WTC11 (cell line): ENCODE results near the gene RGS17. TPM values are rescaled to one million over a fixed set of nuclear protein-coding genes. Genes with fewer than 3 reads are reported as not detected.
A peak's percentile ranks its signal among the peaks of the same experiment; 100 is the strongest.

ENCODE experiments used
- ATAC-seq: fragments of 200-7000 bp; cut with Tn5 transposase; 2 replicates; pipeline ENCODE4 v1.10.0; 2021; ENCODE audit warnings: mild to moderate bottlenecking, moderate library complexity
- CTCF ChIA-PET: fragments of 300-600 bp; sonication (Branson Sonifier 250); formaldehyde crosslinking; loops from one replicate; lab custom pipeline; 2021; ENCODE audit warnings: antibody characterized with exemption; lab: Charles Lee
- POLR2A ChIA-PET: fragments of 350-600 bp; sonication (Branson Sonifier 250); formaldehyde crosslinking; loops from one replicate; lab custom pipeline; 2021; ENCODE audit warnings: antibody characterized with exemption; lab: Charles Lee
- DNase-seq: peaks from one replicate; pipeline ENCODE4 v3.0.0; 2021; ENCODE audit warnings: low spot score
- H3K27ac Mint-ChIP-seq: 2 replicates; pipeline ENCODE4 v1.8.0; 2021; ENCODE audit warnings: mixed read lengths
- H3K27me3 Mint-ChIP-seq: 2 replicates; pipeline ENCODE4 v1.8.0; 2021; ENCODE audit warnings: low read depth, mild to moderate bottlenecking, moderate library complexity, mixed read lengths
- H3K36me3 Mint-ChIP-seq: 2 replicates; pipeline ENCODE4 v1.8.0; 2021; ENCODE audit warnings: mixed read lengths
- H3K4me1 Mint-ChIP-seq: 2 replicates; pipeline ENCODE4 v1.8.0; 2022; ENCODE audit warnings: mixed read lengths
- H3K4me3 Mint-ChIP-seq: 2 replicates; pipeline ENCODE4 v1.8.0; 2021; ENCODE audit warnings: mild to moderate bottlenecking, moderate library complexity, mixed read lengths
- H3K9me3 Mint-ChIP-seq: 2 replicates; pipeline ENCODE4 v1.8.0; 2021; ENCODE audit warnings: mixed read lengths
- AR ChIP-seq: fragments of 250-450 bp; sonication (Bioruptor Pico); IDR thresholded peaks from 2 replicates; pipeline ENCODE4 v1.9.0; 2021; ENCODE audit warnings: mild to moderate bottlenecking
- CREM ChIP-seq: sonication (generic); formaldehyde crosslinking; IDR thresholded peaks from 2 replicates; pipeline ENCODE4 v1.8.1; 2022; ENCODE audit warnings: mild to moderate bottlenecking, missing genetic modification reagents, moderate library complexity
- EMX1 ChIP-seq: fragments of 250-450 bp; sonication (Bioruptor Pico); IDR thresholded peaks from 2 replicates; pipeline ENCODE4 v1.8.0; 2021; ENCODE audit warnings: mild to moderate bottlenecking
- FOXJ3 ChIP-seq: sonication (generic); formaldehyde crosslinking; IDR thresholded peaks from 2 replicates; pipeline ENCODE4 v1.9.0; 2021; ENCODE audit warnings: missing genetic modification reagents, mild to moderate bottlenecking, borderline replicate concordance
- FOXK1 ChIP-seq: sonication (generic); formaldehyde crosslinking; IDR thresholded peaks from 2 replicates; pipeline ENCODE4 v1.8.0; 2022; ENCODE audit warnings: mild to moderate bottlenecking, moderate library complexity, missing genetic modification reagents
- GABPB1 ChIP-seq: sonication (generic); formaldehyde crosslinking; IDR thresholded peaks from 2 replicates; pipeline ENCODE4 v1.8.1; 2023; ENCODE audit warnings: mild to moderate bottlenecking, missing genetic modification reagents
- GTF2I ChIP-seq: fragments of 250-450 bp; sonication (Bioruptor Pico); conservative IDR thresholded peaks from 2 replicates; pipeline ENCODE4 v1.4.0; 2021; ENCODE audit warnings: mild to moderate bottlenecking
- HMGXB4 ChIP-seq: sonication (generic); formaldehyde crosslinking; IDR thresholded peaks from 2 replicates; pipeline ENCODE4 v1.8.1; 2023; ENCODE audit warnings: mild to moderate bottlenecking, moderate library complexity, missing genetic modification reagents
- IRF2 ChIP-seq: sonication (generic); formaldehyde crosslinking; IDR thresholded peaks from 2 replicates; pipeline ENCODE4 v1.8.0; 2022; ENCODE audit warnings: low read depth, missing genetic modification reagents, borderline replicate concordance
- JAZF1 ChIP-seq: fragments of 250-450 bp; sonication (Bioruptor Pico); IDR thresholded peaks from 2 replicates; pipeline ENCODE4 v1.9.0; 2021; ENCODE audit warnings: moderate library complexity, mild to moderate bottlenecking, inconsistent platforms
- NFYB ChIP-seq: sonication (generic); formaldehyde crosslinking; conservative IDR thresholded peaks from 2 replicates; pipeline ENCODE4 v1.8.0; 2022; ENCODE audit warnings: low read depth, missing genetic modification reagents
- NR1H2 ChIP-seq: sonication (generic); formaldehyde crosslinking; IDR thresholded peaks from 2 replicates; pipeline ENCODE4 v1.9.0; 2021; ENCODE audit warnings: mild to moderate bottlenecking, moderate library complexity, missing genetic modification reagents
- NR2C2 ChIP-seq: sonication (generic); formaldehyde crosslinking; IDR thresholded peaks from 2 replicates; pipeline ENCODE4 v1.8.0; 2022; ENCODE audit warnings: mild to moderate bottlenecking, missing genetic modification reagents
- OVOL2 ChIP-seq: fragments of 250-450 bp; sonication (Bioruptor Pico); IDR thresholded peaks from 2 replicates; pipeline ENCODE4 v1.9.0; 2021; ENCODE audit warnings: mild to moderate bottlenecking, borderline replicate concordance
- TCF7 ChIP-seq: sonication (generic); formaldehyde crosslinking; IDR thresholded peaks from 2 replicates; pipeline ENCODE4 v1.8.0; 2022; ENCODE audit warnings: mild to moderate bottlenecking, low read depth, missing genetic modification reagents, moderate library complexity
- TEAD1 ChIP-seq: sonication (generic); formaldehyde crosslinking; IDR thresholded peaks from 2 replicates; pipeline ENCODE4 v1.8.0; 2022; ENCODE audit warnings: mild to moderate bottlenecking, missing genetic modification reagents
- USF2 ChIP-seq: sonication (generic); formaldehyde crosslinking; IDR thresholded peaks from 2 replicates; pipeline ENCODE4 v1.8.1; 2023; ENCODE audit warnings: mild to moderate bottlenecking, missing genetic modification reagents, moderate library complexity
- ZBTB21 ChIP-seq: sonication (generic); formaldehyde crosslinking; IDR thresholded peaks from 2 replicates; pipeline ENCODE4 v1.8.1; 2023; ENCODE audit warnings: mild to moderate bottlenecking, missing genetic modification reagents, borderline replicate concordance
- ZNF416 ChIP-seq: fragments of 250-450 bp; sonication (Bioruptor Pico); IDR thresholded peaks from 2 replicates; pipeline ENCODE4 v1.9.0; 2021; ENCODE audit warnings: mild to moderate bottlenecking, inconsistent platforms
- ZNF671 ChIP-seq: fragments of 250-450 bp; sonication (Bioruptor Pico); IDR thresholded peaks from 2 replicates; pipeline ENCODE4 v1.8.0; 2021; ENCODE audit warnings: mild to moderate bottlenecking
- total RNA-seq: library from RNA; stranded (reverse); gene quantifications from 3 replicates; pipeline ENCODE4 v1.2.3, GENCODE V29; 2021

The RGS17 gene
- total RNA-seq, 1 experiment from 2014 or later: 9.3 TPM

- peak; percentile 15 for ATAC-seq
- ChIA-PET POLR2A (interaction anchor here (1.9 kb wide), 1 partner anchor 19 kb away, joined by 4 read pairs; no protein-coding TSS in a partner anchor), CTCF (no interaction called here)
- Mint-ChIP-seq H3K4me3 (peak overlapping the region; percentile 93), H3K4me1 (peaks cover 29% of the 10 kb centered on the region), H3K9me3 (peaks cover 13% of the 10 kb centered on the region), H3K27me3 (peaks cover 34% of the 10 kb centered on the region)
- DNase-seq: peak; percentile 29
- TF ChIP-seq ZNF671 (no peak), FOXK1 (CRISPR knock-in tag) (0 out of 2 replicates have a peak, but pooled peaks have one; percentile 23), CREM (CRISPR knock-in tag) (no peak), HMGXB4 (CRISPR knock-in tag) (peak; percentile 67; the same call in 1 of the 2 replicates), FOXJ3 (CRISPR knock-in tag) (no peak), IRF2 (CRISPR knock-in tag) (no peak), GABPB1 (CRISPR knock-in tag) (no peak), GTF2I (CRISPR knock-in tag) (no peak), OVOL2 (CRISPR knock-in tag) (no peak), NFYB (CRISPR knock-in tag) (no peak), NR1H2 (CRISPR knock-in tag) (no peak), EMX1 (CRISPR knock-in tag) (no peak), TEAD1 (CRISPR knock-in tag) (0 out of 2 replicates have a peak, but pooled peaks have one; percentile 11)
- TF ChIP-seq, all 79 proteins: peak for 3
- peaks cover 7% of the 10 kb centered on the region for H3K36me3 Mint-ChIP-seq
- peak overlapping the region; percentile 62; the same call in 1 of the 2 replicates for H3K27ac Mint-ChIP-seq
Measured at GRCh38 chr6:153129873-153130514, 1.1 kb downstream of the RGS17 start.

- peaks cover 30% of the 10 kb centered on the region for H3K4me1 Mint-ChIP-seq
- no peak overlapping the region for H3K4me3 Mint-ChIP-seq
- no peaks in the 10 kb centered on the region for H3K36me3 Mint-ChIP-seq
- no peak for TF ChIP-seq CREM (CRISPR knock-in tag)
- no peak for TF ChIP-seq JAZF1 (CRISPR knock-in tag)
- TF ChIP-seq ZNF416 (CRISPR knock-in tag): no peak
- TF ChIP-seq ZBTB21 (CRISPR knock-in tag): no peak
- TF ChIP-seq AR (CRISPR knock-in tag): no peak
- no peak for TF ChIP-seq TCF7
- no peaks in the 10 kb centered on the region for H3K9me3 Mint-ChIP-seq
- H3K27ac Mint-ChIP-seq: no peak overlapping the region
- ChIA-PET POLR2A (no interaction called here), CTCF (no interaction called here)
- DNase-seq: no peak
- H3K27me3 Mint-ChIP-seq: peaks cover 17% of the 10 kb centered on the region
- no peak for ATAC-seq
Measured at GRCh38 chr6:153126218-153126617, 4.9 kb downstream of the RGS17 start.

- Mint-ChIP-seq H3K36me3 (no peaks in the 10 kb centered on the region), H3K27ac (no peak overlapping the region), H3K27me3 (peaks cover 12% of the 10 kb centered on the region), H3K4me1 (peaks cover 30% of the 10 kb centered on the region), H3K9me3 (no peaks in the 10 kb centered on the region), H3K4me3 (no peak overlapping the region)
- DNase-seq (no peak), ATAC-seq (no peak)
- ChIA-PET POLR2A (no interaction called here), CTCF (no interaction called here)
- TF ChIP-seq USF2 (CRISPR knock-in tag): no peak
- no peak for TF ChIP-seq EMX1 (CRISPR knock-in tag)
- no peak for TF ChIP-seq FOXK1 (CRISPR knock-in tag)
- TF ChIP-seq NR2C2: no peak
Measured at GRCh38 chr6:153125032-153125431, 6.0 kb downstream of the RGS17 start.
